ENCODE data around the gene WDR18. TPM values are rescaled to one million over a fixed set of nuclear protein-coding genes. Genes with fewer than 3 reads are reported as not detected.

WDR18 gene
- polyA plus RNA-seq, 1 of the 3 experiments (the other 2 are of a cell fraction), result 47.9 TPM

GRCh38 chr19:1009981-1010538 is 25.9 kb downstream of the WDR18 start:
- H4K20me1 ChIP-seq (ENCODE audit: insufficient read depth), result peaks cover 16% of the 10 kb centered on the region
- WGBS (ENCODE audit: low lambda C conversion rate), result 95% methylated on average over 12 of the region's 29 CpGs
- H3K79me2 ChIP-seq (ENCODE audit: insufficient read depth), result peaks cover 16% of the 10 kb centered on the region
- no peaks in the 10 kb centered on the region for H3K27me3 ChIP-seq (ENCODE audit: insufficient read depth)
- H2AFZ ChIP-seq (ENCODE audit: low read depth), result no peak overlapping the region
- H3K36me3 ChIP-seq (replicated peaks in 1 of 2; ENCODE audit: control insufficient read depth in 1 of 2, insufficient read depth in 2 of 2, low read length in 1 of 2), result peaks cover 0 to 51% of the 10 kb centered on the region in 2 experiments
- no peak for DNase-seq
- no peaks in the 10 kb centered on the region for H3K4me1 ChIP-seq (ENCODE audit: control insufficient read depth in 1 of 2, insufficient read depth in 2 of 2, low read depth in 1 of 2, low read length in 1 of 2)
- H3K27ac ChIP-seq (ENCODE audit: low read depth in 2 of 2, low read length in 1 of 2), result no peak overlapping the region
- H3F3A ChIP-seq (replicated peaks; ENCODE audit: insufficient read depth), result peaks cover 9% of the 10 kb centered on the region
- H3K4me3 ChIP-seq (ENCODE audit: low read depth in 2 of 2, low read length in 1 of 2), result no peak overlapping the region
- no peaks in the 10 kb centered on the region for H3K9me2 ChIP-seq
- TF ChIP-seq POLR2AphosphoS5 (IDR thresholded peaks at IDR 0.05; ENCODE audit: low read depth, low read length), result no peak
- TF ChIP-seq SIN3A (IDR thresholded peaks at IDR 0.05; ENCODE audit: borderline replicate concordance, low read depth, low read length), result no peak
- no peak for TF ChIP-seq RFX5 (IDR thresholded peaks at IDR 0.05; ENCODE audit: low read length)
- no peak for TF ChIP-seq EP300 (IDR thresholded peaks at IDR 0.05; ENCODE audit: borderline replicate concordance in 1 of 2, low read depth in 1 of 2, low read length in 1 of 2)
- no peak for TF ChIP-seq RAD21 (IDR thresholded peaks at IDR 0.05; ENCODE audit: low read length)
- TF ChIP-seq, protein P1, sequence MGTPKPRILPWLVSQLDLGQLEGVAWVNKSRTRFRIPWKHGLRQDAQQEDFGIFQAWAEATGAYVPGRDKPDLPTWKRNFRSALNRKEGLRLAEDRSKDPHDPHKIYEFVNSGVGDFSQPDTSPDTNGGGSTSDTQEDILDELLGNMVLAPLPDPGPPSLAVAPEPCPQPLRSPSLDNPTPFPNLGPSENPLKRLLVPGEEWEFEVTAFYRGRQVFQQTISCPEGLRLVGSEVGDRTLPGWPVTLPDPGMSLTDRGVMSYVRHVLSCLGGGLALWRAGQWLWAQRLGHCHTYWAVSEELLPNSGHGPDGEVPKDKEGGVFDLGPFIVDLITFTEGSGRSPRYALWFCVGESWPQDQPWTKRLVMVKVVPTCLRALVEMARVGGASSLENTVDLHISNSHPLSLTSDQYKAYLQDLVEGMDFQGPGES (IDR thresholded peaks at IDR 0.05; ENCODE audit: low read depth, low read length), result no peak
- TF ChIP-seq SMC3 (IDR thresholded peaks at IDR 0.05; ENCODE audit: low read depth, low read length), result no peak
- TF ChIP-seq FOXM1 (IDR thresholded peaks at IDR 0.05; ENCODE audit: low read depth), result no peak
- TF ChIP-seq YY1 (IDR thresholded peaks at IDR 0.05; ENCODE audit: low read depth), result no peak
- no peak for TF ChIP-seq NFIC (IDR thresholded peaks at IDR 0.05; ENCODE audit: borderline replicate concordance)
- no peak for TF ChIP-seq TEAD4 (IDR thresholded peaks at IDR 0.05; ENCODE audit: borderline replicate concordance, insufficient read depth)
- H3K4me2 ChIP-seq, result no peak overlapping the region
- POLR2A ChIA-PET, result no interaction called here
- no peaks in the 10 kb centered on the region for H3K9me3 ChIP-seq
- CTCF ChIA-PET, result interaction anchor here (1.2 kb wide), 1 partner anchor 9 kb away, joined by 3 read pairs; no protein-coding TSS in a partner anchor
- H3K9ac ChIP-seq, result no peak overlapping the region

GRCh38 chr19:1010586-1011510 is 26.7 kb downstream of the WDR18 start:
- Histone ChIP-seq H3K36me3 (replicated peaks in 1 of 2; ENCODE audit: control insufficient read depth in 1 of 2, insufficient read depth in 2 of 2, low read length in 1 of 2) (peaks cover 0 to 51% of the 10 kb centered on the region in 2 experiments), H3K27ac (ENCODE audit: low read depth in 2 of 2, low read length in 1 of 2) (no peak overlapping the region)
- CTCF ChIA-PET, result interaction anchor here (1.2 kb wide), 1 partner anchor 10 kb away, joined by 3 read pairs; no protein-coding TSS in a partner anchor
- TF ChIP-seq EP300 (IDR thresholded peaks at IDR 0.05; ENCODE audit: borderline replicate concordance in 1 of 2, low read depth in 1 of 2, low read length in 1 of 2), result no peak
- TF ChIP-seq MXI1 (IDR thresholded peaks at IDR 0.05; ENCODE audit: low read depth, low read length), result no peak
- TF ChIP-seq NFIC (IDR thresholded peaks at IDR 0.05; ENCODE audit: borderline replicate concordance), result no peak
- TF ChIP-seq SIN3A (IDR thresholded peaks at IDR 0.05; ENCODE audit: borderline replicate concordance, low read depth, low read length), result no peak
- TF ChIP-seq YY1 (IDR thresholded peaks at IDR 0.05; ENCODE audit: low read depth), result no peak
- TF ChIP-seq TEAD4 (IDR thresholded peaks at IDR 0.05; ENCODE audit: borderline replicate concordance, insufficient read depth), result no peak
- TF ChIP-seq, protein P2, sequence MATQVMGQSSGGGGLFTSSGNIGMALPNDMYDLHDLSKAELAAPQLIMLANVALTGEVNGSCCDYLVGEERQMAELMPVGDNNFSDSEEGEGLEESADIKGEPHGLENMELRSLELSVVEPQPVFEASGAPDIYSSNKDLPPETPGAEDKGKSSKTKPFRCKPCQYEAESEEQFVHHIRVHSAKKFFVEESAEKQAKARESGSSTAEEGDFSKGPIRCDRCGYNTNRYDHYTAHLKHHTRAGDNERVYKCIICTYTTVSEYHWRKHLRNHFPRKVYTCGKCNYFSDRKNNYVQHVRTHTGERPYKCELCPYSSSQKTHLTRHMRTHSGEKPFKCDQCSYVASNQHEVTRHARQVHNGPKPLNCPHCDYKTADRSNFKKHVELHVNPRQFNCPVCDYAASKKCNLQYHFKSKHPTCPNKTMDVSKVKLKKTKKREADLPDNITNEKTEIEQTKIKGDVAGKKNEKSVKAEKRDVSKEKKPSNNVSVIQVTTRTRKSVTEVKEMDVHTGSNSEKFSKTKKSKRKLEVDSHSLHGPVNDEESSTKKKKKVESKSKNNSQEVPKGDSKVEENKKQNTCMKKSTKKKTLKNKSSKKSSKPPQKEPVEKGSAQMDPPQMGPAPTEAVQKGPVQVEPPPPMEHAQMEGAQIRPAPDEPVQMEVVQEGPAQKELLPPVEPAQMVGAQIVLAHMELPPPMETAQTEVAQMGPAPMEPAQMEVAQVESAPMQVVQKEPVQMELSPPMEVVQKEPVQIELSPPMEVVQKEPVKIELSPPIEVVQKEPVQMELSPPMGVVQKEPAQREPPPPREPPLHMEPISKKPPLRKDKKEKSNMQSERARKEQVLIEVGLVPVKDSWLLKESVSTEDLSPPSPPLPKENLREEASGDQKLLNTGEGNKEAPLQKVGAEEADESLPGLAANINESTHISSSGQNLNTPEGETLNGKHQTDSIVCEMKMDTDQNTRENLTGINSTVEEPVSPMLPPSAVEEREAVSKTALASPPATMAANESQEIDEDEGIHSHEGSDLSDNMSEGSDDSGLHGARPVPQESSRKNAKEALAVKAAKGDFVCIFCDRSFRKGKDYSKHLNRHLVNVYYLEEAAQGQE (IDR thresholded peaks at IDR 0.05; ENCODE audit: low read depth, low read length), result no peak
- no peak for TF ChIP-seq RAD21 (IDR thresholded peaks at IDR 0.05; ENCODE audit: low read length)
- TF ChIP-seq SMC3 (IDR thresholded peaks at IDR 0.05; ENCODE audit: low read depth, low read length), result no peak
- no peak for TF ChIP-seq FOSL2 (IDR thresholded peaks at IDR 0.05; ENCODE audit: borderline replicate concordance, low read depth)
- TF ChIP-seq GATA2 (CRISPR knock-in tag; IDR thresholded peaks at IDR 0.05), result no peak
- no peak for TF ChIP-seq FOXJ3 (CRISPR knock-in tag; IDR thresholded peaks at IDR 0.05)
- TF ChIP-seq, protein P3, sequence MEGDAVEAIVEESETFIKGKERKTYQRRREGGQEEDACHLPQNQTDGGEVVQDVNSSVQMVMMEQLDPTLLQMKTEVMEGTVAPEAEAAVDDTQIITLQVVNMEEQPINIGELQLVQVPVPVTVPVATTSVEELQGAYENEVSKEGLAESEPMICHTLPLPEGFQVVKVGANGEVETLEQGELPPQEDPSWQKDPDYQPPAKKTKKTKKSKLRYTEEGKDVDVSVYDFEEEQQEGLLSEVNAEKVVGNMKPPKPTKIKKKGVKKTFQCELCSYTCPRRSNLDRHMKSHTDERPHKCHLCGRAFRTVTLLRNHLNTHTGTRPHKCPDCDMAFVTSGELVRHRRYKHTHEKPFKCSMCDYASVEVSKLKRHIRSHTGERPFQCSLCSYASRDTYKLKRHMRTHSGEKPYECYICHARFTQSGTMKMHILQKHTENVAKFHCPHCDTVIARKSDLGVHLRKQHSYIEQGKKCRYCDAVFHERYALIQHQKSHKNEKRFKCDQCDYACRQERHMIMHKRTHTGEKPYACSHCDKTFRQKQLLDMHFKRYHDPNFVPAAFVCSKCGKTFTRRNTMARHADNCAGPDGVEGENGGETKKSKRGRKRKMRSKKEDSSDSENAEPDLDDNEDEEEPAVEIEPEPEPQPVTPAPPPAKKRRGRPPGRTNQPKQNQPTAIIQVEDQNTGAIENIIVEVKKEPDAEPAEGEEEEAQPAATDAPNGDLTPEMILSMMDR (IDR thresholded peaks at IDR 0.05), result no peak

More at GRCh38 chr19:1010586-1011510, 26.7 kb downstream of the WDR18 start:
- no peak overlapping the region for H2AFZ ChIP-seq (ENCODE audit: low read depth)
- no peaks in the 10 kb centered on the region for H3K27me3 ChIP-seq (ENCODE audit: insufficient read depth)
- H4K20me1 ChIP-seq (ENCODE audit: insufficient read depth), result peaks cover 23% of the 10 kb centered on the region
- H3K4me2 ChIP-seq, result no peak overlapping the region
- POLR2A ChIA-PET, result no interaction called here
- no peak overlapping the region for H3K9ac ChIP-seq
- H3K4me1 ChIP-seq (ENCODE audit: control insufficient read depth in 1 of 2, insufficient read depth in 2 of 2, low read depth in 1 of 2, low read length in 1 of 2), result no peaks in the 10 kb centered on the region
- no peak overlapping the region for H3K4me3 ChIP-seq (ENCODE audit: low read depth in 2 of 2, low read length in 1 of 2)
- no peaks in the 10 kb centered on the region for H3K9me3 ChIP-seq
- H3K9me2 ChIP-seq, result no peaks in the 10 kb centered on the region
- no peak for DNase-seq
- peaks cover 9% of the 10 kb centered on the region for H3F3A ChIP-seq (replicated peaks; ENCODE audit: insufficient read depth)
- 98% methylated on average over 22 of the region's 56 CpGs for whole genome bisulfite sequencing (ENCODE audit: low lambda C conversion rate)
- H3K79me2 ChIP-seq (ENCODE audit: insufficient read depth), result peaks cover 24% of the 10 kb centered on the region

Measured in SK-N-SH (cell line).